ENCODE measurements around the gene OSBPL10.

DNA sequence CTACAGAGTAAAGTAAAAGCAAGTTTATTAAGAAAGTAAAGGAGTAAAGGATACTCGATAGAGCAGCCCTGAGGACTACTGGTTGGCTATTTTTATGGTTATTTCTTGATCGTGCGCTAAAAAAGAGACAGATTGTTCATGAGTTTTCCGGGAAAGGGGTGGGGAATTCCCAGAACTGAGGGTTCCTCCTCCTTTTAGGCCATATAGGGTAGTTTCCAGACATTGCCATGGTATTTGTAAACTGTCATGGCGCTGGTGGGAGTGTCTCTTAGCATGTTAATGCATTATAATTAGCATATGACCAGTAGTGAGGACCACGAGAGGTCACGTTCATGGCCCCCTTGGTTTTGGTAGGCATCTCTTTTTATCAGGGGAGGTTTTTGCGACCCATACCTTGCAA, 213.1 kb downstream of the OSBPL10 start:
- TF ChIP-seq, protein P1, sequence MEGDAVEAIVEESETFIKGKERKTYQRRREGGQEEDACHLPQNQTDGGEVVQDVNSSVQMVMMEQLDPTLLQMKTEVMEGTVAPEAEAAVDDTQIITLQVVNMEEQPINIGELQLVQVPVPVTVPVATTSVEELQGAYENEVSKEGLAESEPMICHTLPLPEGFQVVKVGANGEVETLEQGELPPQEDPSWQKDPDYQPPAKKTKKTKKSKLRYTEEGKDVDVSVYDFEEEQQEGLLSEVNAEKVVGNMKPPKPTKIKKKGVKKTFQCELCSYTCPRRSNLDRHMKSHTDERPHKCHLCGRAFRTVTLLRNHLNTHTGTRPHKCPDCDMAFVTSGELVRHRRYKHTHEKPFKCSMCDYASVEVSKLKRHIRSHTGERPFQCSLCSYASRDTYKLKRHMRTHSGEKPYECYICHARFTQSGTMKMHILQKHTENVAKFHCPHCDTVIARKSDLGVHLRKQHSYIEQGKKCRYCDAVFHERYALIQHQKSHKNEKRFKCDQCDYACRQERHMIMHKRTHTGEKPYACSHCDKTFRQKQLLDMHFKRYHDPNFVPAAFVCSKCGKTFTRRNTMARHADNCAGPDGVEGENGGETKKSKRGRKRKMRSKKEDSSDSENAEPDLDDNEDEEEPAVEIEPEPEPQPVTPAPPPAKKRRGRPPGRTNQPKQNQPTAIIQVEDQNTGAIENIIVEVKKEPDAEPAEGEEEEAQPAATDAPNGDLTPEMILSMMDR (conservative IDR thresholded peaks at IDR 0.05; ENCODE audit: low read depth, low read length), result no peak
- TF ChIP-seq EZH2 (IDR thresholded peaks at IDR 0.05; ENCODE audit: borderline replicate concordance, low read depth, low read length, poor library complexity, severe bottlenecking), result no peak
